NB4 (cell line): ENCODE measurements around the gene GZMM.

ENCODE experiments used
- DNase-seq: peaks from one replicate; pipeline ENCODE4 v3.0.0; 2010; ENCODE audit warnings: low read depth
- H3K4me3 ChIP-seq: one replicate; pipeline ENCODE4 v1.5.1; 2011; ENCODE audit warnings: mild to moderate bottlenecking, low read depth, low read length, moderate library complexity
- CTCF ChIP-seq: IDR thresholded peaks from one replicate; pipeline ENCODE4 v1.5.1; 2012; ENCODE audit warnings: low read depth, low read length
- MAX ChIP-seq: IDR thresholded peaks from 2 replicates; pipeline ENCODE4 v1.6.1; 2011; ENCODE audit warnings: low read depth, low read length
- MYC ChIP-seq: IDR thresholded peaks from 2 replicates; pipeline ENCODE4 v1.6.1; 2011; ENCODE audit warnings: low read depth, low read length
- POLR2A ChIP-seq: IDR thresholded peaks from 2 replicates; pipeline ENCODE4 v1.6.1; 2011; ENCODE audit warnings: mild to moderate bottlenecking; ENCODE audit not compliant: insufficient read length; ENCODE audit errors: extremely low read depth

GZMM gene

GRCh38 chr19:556611-557382, 12.9 kb downstream of the GZMM start:
- no peak overlapping the region for H3K4me3 ChIP-seq
- TF ChIP-seq CTCF (no peak), MAX (no peak), MYC (no peak), POLR2A (no peak)
- DNase-seq = peak; percentile 31

- TF ChIP-seq CTCF (no peak), MAX (no peak), POLR2A (no peak), MYC (no peak)
- H3K4me3 ChIP-seq = no peak overlapping the region
- DNase-seq = no peak
Observed at GRCh38 chr19:558770-559439, 15.1 kb downstream of the GZMM start.

GRCh38 chr19:560121-560520, 16.3 kb downstream of the GZMM start:
- H3K4me3 ChIP-seq = no peak overlapping the region
- DNase-seq = peak; percentile 29
- no peak for TF ChIP-seq CTCF

- H3K4me3 ChIP-seq = peak overlapping the region; percentile 69
- TF ChIP-seq MAX (peak; percentile 55; the same call in 1 of the 2 replicates), CTCF (no peak), MYC (peak; percentile 54; the same call in 1 of the 2 replicates), POLR2A (peak; percentile 17)
- DNase-seq = peak; percentile 97
Observed at GRCh38 chr19:566403-566802, 22.6 kb downstream of the GZMM start.

- H3K4me3 ChIP-seq = peak overlapping the region; percentile 69
- DNase-seq = peak; percentile 62
- TF ChIP-seq MYC (no peak), CTCF (no peak), POLR2A (no peak), MAX (no peak)
Observed at GRCh38 chr19:566844-567243, 23.0 kb downstream of the GZMM start.
